NCI-H82 treated with DMSO at 0.1 percent for 48 hours (cell line): ENCODE data around the gene KCNJ6.

ENCODE experiments used
- DNase-seq: peaks from one replicate; lab custom pipeline; 2025; ENCODE audit not compliant: unreplicated experiment; lab: John Stamatoyannopoulos, UW

The KCNJ6 gene

GRCh38 chr21:37827913-37828312, 88.3 kb downstream of the KCNJ6 start:
- no peak for DNase-seq

GRCh38 chr21:37821786-37822450, 94.3 kb downstream of the KCNJ6 start:
- DNase-seq = no peak

- DNase-seq = no peak
These were observed 95.2 kb downstream of the KCNJ6 start for GRCh38 chr21:37821092-37821491.

GRCh38 chr21:37819372-37819771, 96.9 kb downstream of the KCNJ6 start:
- no peak for DNase-seq

GRCh38 chr21:37817242-37817641, 99.0 kb downstream of the KCNJ6 start:
- no peak for DNase-seq

GRCh38 chr21:37815893-37816292, 100.4 kb downstream of the KCNJ6 start:
- no peak for DNase-seq

GRCh38 chr21:37811711-37812110, 104.5 kb downstream of the KCNJ6 start:
- no peak for DNase-seq

GRCh38 chr21:37808261-37808660, 108.0 kb downstream of the KCNJ6 start:
- DNase-seq = no peak

GRCh38 chr21:37805266-37805665, 111.0 kb downstream of the KCNJ6 start:
- DNase-seq = no peak

GRCh38 chr21:37804001-37804400, 112.3 kb downstream of the KCNJ6 start:
- DNase-seq = no peak

GRCh38 chr21:37803101-37803651, 113.1 kb downstream of the KCNJ6 start:
- no peak for DNase-seq

GRCh38 chr21:37800456-37801061, 115.7 kb downstream of the KCNJ6 start:
- no peak for DNase-seq

- DNase-seq = no peak
These were observed 116.2 kb downstream of the KCNJ6 start for GRCh38 chr21:37800057-37800455.

- DNase-seq = no peak
These were observed 116.8 kb downstream of the KCNJ6 start for GRCh38 chr21:37799211-37800056.

GRCh38 chr21:37797403-37797802, 118.9 kb downstream of the KCNJ6 start:
- no peak for DNase-seq

GRCh38 chr21:37796011-37796410, 120.2 kb downstream of the KCNJ6 start:
- DNase-seq = no peak

- no peak for DNase-seq
These were observed 122.6 kb downstream of the KCNJ6 start for GRCh38 chr21:37793660-37794059.

GRCh38 chr21:37792046-37792445, 124.2 kb downstream of the KCNJ6 start:
- no peak for DNase-seq

- DNase-seq = no peak
These were observed 125.4 kb downstream of the KCNJ6 start for GRCh38 chr21:37790905-37791304.

- no peak for DNase-seq
These were observed 127.8 kb downstream of the KCNJ6 start for GRCh38 chr21:37788503-37788902.

GRCh38 chr21:37787456-37787855, 128.8 kb downstream of the KCNJ6 start:
- no peak for DNase-seq
